Skeletal muscle tissue (tissue), 4 donors: Measurements from ENCODE around the gene PPM1F. TPM values are rescaled to one million over a fixed set of nuclear protein-coding genes. Genes with fewer than 3 reads are reported as not detected.

Source experiments
- H3K27ac ChIP-seq: one replicate; pipeline ENCODE4 v1.7.0; 2013; ENCODE audit warnings: mild to moderate bottlenecking, low read depth, low read length, inconsistent platforms
- H3K27me3 ChIP-seq, 3 donors: one replicate each; pipeline ENCODE4 v1.7.0; 2013; ENCODE audit warnings: low read length in 3 of 3; ENCODE audit not compliant: control insufficient read depth in 3 of 3, insufficient read depth in 3 of 3
- H3K36me3 ChIP-seq, 3 donors: one replicate each; pipeline ENCODE4 v1.7.0; 2013; ENCODE audit warnings: low read length in 3 of 3; ENCODE audit not compliant: control insufficient read depth in 3 of 3, insufficient read depth in 3 of 3
- H3K4me1 ChIP-seq, 3 donors: one replicate each; pipeline ENCODE4 v1.7.0; 2013; ENCODE audit warnings: low read length in 3 of 3, mild to moderate bottlenecking in 3 of 3; ENCODE audit not compliant: control insufficient read depth in 3 of 3, insufficient read depth in 3 of 3
- H3K4me3 ChIP-seq, 3 donors: one replicate each; pipeline ENCODE4 v1.7.0; 2013; ENCODE audit warnings: low read length in 3 of 3
- H3K9ac ChIP-seq, 3 donors: one replicate each; pipeline ENCODE4 v1.7.0; 2013; ENCODE audit warnings: low read length in 3 of 3, mild to moderate bottlenecking in 3 of 3, moderate library complexity in 2 of 3, low read depth in 1 of 3
- H3K9me3 ChIP-seq, 3 donors: one replicate each; pipeline ENCODE4 v1.7.0; 2013; ENCODE audit warnings: low read length in 3 of 3; ENCODE audit not compliant: control insufficient read depth in 3 of 3
- total RNA-seq: library from RNA; depleted of rRNA; stranded (reverse); fragments of >200 nt; gene quantifications from one replicate; pipeline ENCODE4 v1.2.3, GENCODE V29; 2014
- donor health status: Osteomylitis.

PPM1F gene
- total RNA-seq, 1 donor from 2014 or later, result 38.6 TPM

- no peak overlapping the region for H3K9ac ChIP-seq
- peaks cover 72 to 82% (median 76%) of the 10 kb centered on the region in 3 donors for H3K36me3 ChIP-seq
- no peak overlapping the region for H3K4me3 ChIP-seq
- H3K9me3 ChIP-seq, result no peaks in the 10 kb centered on the region
- peaks cover 0 to 11% (median 6%) of the 10 kb centered on the region in 3 donors for H3K4me1 ChIP-seq
- H3K27me3 ChIP-seq, result no peaks in the 10 kb centered on the region
- H3K27ac ChIP-seq, result no peak overlapping the region
Observed at GRCh38 chr22:21967693-21968271, 15.1 kb upstream of the PPM1F start.

GRCh38 chr22:21966643-21967516 is 14.2 kb upstream of the PPM1F start:
- H3K9me3 ChIP-seq, result no peaks in the 10 kb centered on the region
- H3K4me3 ChIP-seq, result no peak overlapping the region
- peaks cover 0 to 11% (median 9%) of the 10 kb centered on the region in 3 donors for H3K4me1 ChIP-seq
- peak overlapping the region in 1 of 3 donors; percentile 50 for H3K9ac ChIP-seq
- H3K27ac ChIP-seq, result no peak overlapping the region
- H3K27me3 ChIP-seq, result no peaks in the 10 kb centered on the region
- H3K36me3 ChIP-seq, result peaks cover 72 to 84% (median 80%) of the 10 kb centered on the region in 3 donors

GRCh38 chr22:21965762-21966288 is 13.2 kb upstream of the PPM1F start:
- peaks cover 72 to 78% (median 75%) of the 10 kb centered on the region in 3 donors for H3K36me3 ChIP-seq

GRCh38 chr22:21964918-21965484 is 12.4 kb upstream of the PPM1F start:
- H3K9me3 ChIP-seq, result no peaks in the 10 kb centered on the region
- H3K27me3 ChIP-seq, result no peaks in the 10 kb centered on the region
- H3K4me3 ChIP-seq, result no peak overlapping the region
- no peak overlapping the region for H3K9ac ChIP-seq
- H3K36me3 ChIP-seq, result peaks cover 64 to 73% (median 73%) of the 10 kb centered on the region in 3 donors
- H3K27ac ChIP-seq, result no peak overlapping the region
- H3K4me1 ChIP-seq, result peaks cover 5 to 26% (median 23%) of the 10 kb centered on the region in 3 donors

More at GRCh38 chr22:21965762-21966288, 13.2 kb upstream of the PPM1F start:
- H3K4me3 ChIP-seq, result no peak overlapping the region
- H3K9me3 ChIP-seq, result no peaks in the 10 kb centered on the region
- no peak overlapping the region for H3K27ac ChIP-seq
- H3K27me3 ChIP-seq, result no peaks in the 10 kb centered on the region
- H3K9ac ChIP-seq, result no peak overlapping the region
- H3K4me1 ChIP-seq, result peaks cover 5 to 19% (median 17%) of the 10 kb centered on the region in 3 donors

- Histone ChIP-seq H3K9ac (no peak overlapping the region), H3K27ac (no peak overlapping the region), H3K4me1 (peaks cover 5 to 31% (median 30%) of the 10 kb centered on the region in 3 donors), H3K36me3 (peaks cover 69 to 78% (median 77%) of the 10 kb centered on the region in 3 donors), H3K9me3 (no peaks in the 10 kb centered on the region), H3K4me3 (no peak overlapping the region), H3K27me3 (no peaks in the 10 kb centered on the region)
Observed at GRCh38 chr22:21964234-21964633, 11.6 kb upstream of the PPM1F start.

GRCh38 chr22:21963790-21964211 is 11.2 kb upstream of the PPM1F start:
- Histone ChIP-seq H3K9ac (no peak overlapping the region), H3K36me3 (peaks cover 73 to 81% (median 79%) of the 10 kb centered on the region in 3 donors)

GRCh38 chr22:21963286-21963685 is 10.6 kb upstream of the PPM1F start:
- Histone ChIP-seq H3K4me3 (no peak overlapping the region), H3K9me3 (no peaks in the 10 kb centered on the region), H3K36me3 (peaks cover 75 to 78% (median 76%) of the 10 kb centered on the region in 3 donors), H3K27ac (no peak overlapping the region), H3K27me3 (no peaks in the 10 kb centered on the region), H3K9ac (no peak overlapping the region), H3K4me1 (peaks cover 5 to 40% (median 39%) of the 10 kb centered on the region in 3 donors)

More at GRCh38 chr22:21963790-21964211, 11.2 kb upstream of the PPM1F start:
- no peaks in the 10 kb centered on the region for H3K9me3 ChIP-seq
- H3K4me3 ChIP-seq, result no peak overlapping the region
- H3K27me3 ChIP-seq, result no peaks in the 10 kb centered on the region
- H3K4me1 ChIP-seq, result peaks cover 5 to 35% (median 34%) of the 10 kb centered on the region in 3 donors
- H3K27ac ChIP-seq, result no peak overlapping the region

- Histone ChIP-seq H3K36me3 (peaks cover 70 to 71% (median 70%) of the 10 kb centered on the region in 3 donors), H3K4me3 (no peak overlapping the region), H3K27me3 (no peaks in the 10 kb centered on the region), H3K27ac (no peak overlapping the region), H3K4me1 (peaks cover 5 to 42% (median 40%) of the 10 kb centered on the region in 3 donors), H3K9ac (no peak overlapping the region), H3K9me3 (no peaks in the 10 kb centered on the region)
Observed at GRCh38 chr22:21962655-21962949, 10.0 kb upstream of the PPM1F start.

- H3K4me3 ChIP-seq, result no peak overlapping the region
- H3K27ac ChIP-seq, result peak overlapping the region; percentile 47
- peaks cover 5 to 42% (median 36%) of the 10 kb centered on the region in 3 donors for H3K4me1 ChIP-seq
- H3K9ac ChIP-seq, result peak overlapping the region in 1 of 3 donors; percentile 60
- H3K9me3 ChIP-seq, result no peaks in the 10 kb centered on the region
- peaks cover 64 to 66% (median 65%) of the 10 kb centered on the region in 3 donors for H3K36me3 ChIP-seq
- no peaks in the 10 kb centered on the region for H3K27me3 ChIP-seq
Observed at GRCh38 chr22:21961886-21962654, 9.4 kb upstream of the PPM1F start.
